Measurements from ENCODE around the gene GRM2. TPM values are rescaled to one million over a fixed set of nuclear protein-coding genes. Genes with fewer than 3 reads are reported as not detected.

The GRM2 gene
- total RNA-seq, 1 experiment from 2014 or later, result 1.9 TPM

DNA sequence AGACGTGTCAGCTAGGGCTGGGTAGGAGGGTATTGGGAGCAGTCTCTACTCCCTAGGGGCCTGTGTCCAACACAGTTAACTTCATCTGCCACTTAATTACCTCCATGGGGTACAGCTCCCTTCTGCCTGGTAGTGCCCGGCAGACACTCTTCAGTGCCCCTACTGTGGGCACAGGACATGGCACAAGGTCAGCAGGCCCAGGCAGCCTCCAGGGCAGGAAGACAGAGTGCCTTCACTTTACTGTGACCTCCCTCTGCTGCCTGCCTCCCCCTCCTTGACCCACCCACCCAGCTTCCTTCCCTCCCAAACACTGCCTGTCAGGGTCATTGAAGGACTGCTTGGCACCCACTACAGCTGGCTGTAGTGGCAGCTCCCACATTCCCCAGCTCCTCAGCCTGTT lies 6.5 kb upstream of the GRM2 start:
- Mint-ChIP-seq H3K4me1 (peaks cover 14 to 25% of the 10 kb centered on the region in 2 experiments), H3K27ac (no peak overlapping the region), H3K27me3 (ENCODE audit: low read depth) (no peaks in the 10 kb centered on the region), H3K9me3 (no peaks in the 10 kb centered on the region), H3K4me3 (no peak overlapping the region), H3K36me3 (ENCODE audit: insufficient read depth in 1 of 3, low read depth in 3 of 3) (peaks cover 3 to 8% (median 3%) of the 10 kb centered on the region in 3 experiments; a peak in 4 of 7 replicates)
- no peak overlapping the region for H2AK5ac ChIP-seq (ENCODE audit: insufficient read length, low read length)
- H3K27me3 ChIP-seq (ENCODE audit: insufficient read depth, low read length), result no peaks in the 10 kb centered on the region
- no peak overlapping the region for H4K91ac ChIP-seq (ENCODE audit: insufficient read length, low read depth, low read length)
- H3K4ac ChIP-seq (ENCODE audit: low read depth, low read length), result no peak overlapping the region
- H4K8ac ChIP-seq (replicated peaks; ENCODE audit: insufficient read length, low read depth, low read length), result no peak overlapping the region
- no peaks in the 10 kb centered on the region for H3K9me3 ChIP-seq (ENCODE audit: control insufficient read depth, low read depth, low read length)
- H4K20me1 ChIP-seq (ENCODE audit: control insufficient read depth, insufficient read depth, insufficient read length), result no peaks in the 10 kb centered on the region
- no peak overlapping the region for H2BK5ac ChIP-seq (ENCODE audit: insufficient read length, low read length)
- TF ChIP-seq, protein P1, sequence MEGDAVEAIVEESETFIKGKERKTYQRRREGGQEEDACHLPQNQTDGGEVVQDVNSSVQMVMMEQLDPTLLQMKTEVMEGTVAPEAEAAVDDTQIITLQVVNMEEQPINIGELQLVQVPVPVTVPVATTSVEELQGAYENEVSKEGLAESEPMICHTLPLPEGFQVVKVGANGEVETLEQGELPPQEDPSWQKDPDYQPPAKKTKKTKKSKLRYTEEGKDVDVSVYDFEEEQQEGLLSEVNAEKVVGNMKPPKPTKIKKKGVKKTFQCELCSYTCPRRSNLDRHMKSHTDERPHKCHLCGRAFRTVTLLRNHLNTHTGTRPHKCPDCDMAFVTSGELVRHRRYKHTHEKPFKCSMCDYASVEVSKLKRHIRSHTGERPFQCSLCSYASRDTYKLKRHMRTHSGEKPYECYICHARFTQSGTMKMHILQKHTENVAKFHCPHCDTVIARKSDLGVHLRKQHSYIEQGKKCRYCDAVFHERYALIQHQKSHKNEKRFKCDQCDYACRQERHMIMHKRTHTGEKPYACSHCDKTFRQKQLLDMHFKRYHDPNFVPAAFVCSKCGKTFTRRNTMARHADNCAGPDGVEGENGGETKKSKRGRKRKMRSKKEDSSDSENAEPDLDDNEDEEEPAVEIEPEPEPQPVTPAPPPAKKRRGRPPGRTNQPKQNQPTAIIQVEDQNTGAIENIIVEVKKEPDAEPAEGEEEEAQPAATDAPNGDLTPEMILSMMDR (conservative IDR thresholded peaks at IDR 0.05), result no peak
- no peaks in the 10 kb centered on the region for H3K79me1 ChIP-seq (ENCODE audit: insufficient read depth, low read depth, low read length, poor library complexity, severe bottlenecking)
- H3K14ac ChIP-seq (ENCODE audit: insufficient read depth, low read length), result no peak overlapping the region
- H3K79me2 ChIP-seq (ENCODE audit: insufficient read depth, low read length), result no peaks in the 10 kb centered on the region
- H3K27ac ChIP-seq (ENCODE audit: insufficient read length, low read depth, low read length), result no peak overlapping the region
- no peak overlapping the region for H2BK120ac ChIP-seq (ENCODE audit: low read depth, low read length, poor library complexity, severe bottlenecking)
- no peak overlapping the region for H3K4me2 ChIP-seq (ENCODE audit: insufficient read depth, insufficient read length, low read length)
- no peak overlapping the region for H4K5ac ChIP-seq (ENCODE audit: insufficient read length, low read depth, low read length)
- WGBS (ENCODE audit: extremely low coverage, insufficient read length, low lambda C conversion rate), result no CpG with 5 or more reads among the region's 2 CpGs
- no peak overlapping the region for H2BK15ac ChIP-seq (ENCODE audit: low read depth, low read length)
- H3K9ac ChIP-seq (ENCODE audit: extremely low read depth, insufficient read length, low read length), result no peak overlapping the region
- no peak overlapping the region for H2BK20ac ChIP-seq (ENCODE audit: low read depth, low read length, poor library complexity, severe bottlenecking)
- no peak overlapping the region for H3T11ph ChIP-seq (ENCODE audit: low read length)
- DNase-seq, result no peak
- H2AFZ ChIP-seq (ENCODE audit: low read length), result no peak overlapping the region
- H3K56ac ChIP-seq (ENCODE audit: insufficient read length, low read depth, low read length), result no peak overlapping the region
- no peak overlapping the region for H3K23ac ChIP-seq (ENCODE audit: insufficient read length, low read depth, low read length)
- no peak overlapping the region for H2BK12ac ChIP-seq (ENCODE audit: insufficient read length, low read depth, low read length)
- no peaks in the 10 kb centered on the region; the same call in 1 of the 2 replicates for H3K4me1 ChIP-seq (ENCODE audit: insufficient read depth, low read length)
- H3K23me2 ChIP-seq (ENCODE audit: insufficient read length, low read depth, low read length, poor library complexity, severe bottlenecking), result no peaks in the 10 kb centered on the region
- H3K18ac ChIP-seq (ENCODE audit: insufficient read length, low read depth, low read length), result no peak overlapping the region
